SU-DHL-6 (cell line): ENCODE data around the gene DISP3.

Source experiments
- CTCF ChIP-seq: fragments of 200-600 bp; sonication (generic); IDR thresholded peaks from one replicate; pipeline ENCODE4 v1.5.1; 2017; ENCODE audit warnings: antibody characterized with exemption, mild to moderate bottlenecking, low read length, moderate library complexity; ENCODE audit not compliant: insufficient read depth, poor library complexity, severe bottlenecking
- EZH2phosphoT487 ChIP-seq: fragments of 200-600 bp; sonication (generic), shearing (Covaris generic); conservative IDR thresholded peaks from 2 replicates; pipeline ENCODE4 v1.6.1; 2018; ENCODE audit warnings: mild to moderate bottlenecking, antibody characterized with exemption, low read length, moderate library complexity, mixed read lengths

- TF ChIP-seq CTCF (no peak), EZH2phosphoT487 (no peak)
Observed at GRCh38 chr1:11507309-11507708, 28.4 kb downstream of the DISP3 start.
